ENCODE data around the gene MAP2K5.

MAP2K5 gene
- total RNA-seq, result 1.9 to 10.6 (median 5.2) reads per million in 18 experiments

DNA sequence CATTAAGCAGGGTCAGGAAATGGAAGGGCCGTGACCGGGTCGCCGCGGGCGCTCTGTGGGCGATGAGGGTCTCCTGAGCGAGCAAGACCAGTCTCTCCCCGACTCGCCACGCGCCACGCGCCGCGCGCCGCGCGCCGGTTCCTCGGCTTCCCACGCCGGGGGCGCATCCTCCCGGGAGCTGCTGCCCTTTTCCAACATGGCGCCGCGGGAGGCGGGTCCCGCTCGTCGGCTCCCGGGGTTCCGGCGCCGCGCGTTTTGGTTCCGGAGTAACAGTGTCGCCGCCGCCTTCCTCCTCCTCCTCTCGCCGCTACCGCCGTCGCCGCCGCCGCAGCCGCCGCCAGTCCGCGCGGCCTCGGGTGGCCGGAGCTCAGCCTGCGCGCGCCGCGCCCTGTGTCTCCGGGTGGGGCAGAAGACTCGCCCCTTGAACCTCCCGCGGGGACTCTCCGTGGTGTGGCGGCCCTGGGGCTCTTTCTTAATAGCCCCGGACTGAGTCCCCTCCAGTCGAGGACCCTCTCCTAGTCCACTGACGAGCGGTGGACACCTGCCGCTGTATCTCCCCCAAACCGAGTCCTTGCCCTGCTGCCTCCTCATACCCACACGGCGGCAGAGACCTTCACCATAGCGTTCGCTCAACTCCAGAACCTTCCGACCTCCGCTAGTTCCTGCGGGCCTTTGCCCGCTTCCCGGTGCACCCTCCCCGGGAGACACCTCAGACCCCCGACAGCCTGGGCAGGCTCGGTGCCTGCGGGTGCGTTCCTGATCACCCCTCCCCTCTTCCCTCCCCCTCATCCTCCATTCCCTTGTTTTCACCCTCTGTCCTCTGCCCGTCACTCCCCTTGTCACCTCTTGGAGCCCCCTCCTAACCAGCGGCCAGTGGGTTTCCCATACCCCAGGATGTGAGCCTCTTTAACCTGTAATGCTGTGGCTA lies at the start of gene MAP2K5:
MAP2K5 (plus strand) TSS at position 284 of the 928 bp plus-strand sequence; CDS start at position 917, 633 bp downstream.
- DNase-seq, result peak; percentile 82 to 87

DNA sequence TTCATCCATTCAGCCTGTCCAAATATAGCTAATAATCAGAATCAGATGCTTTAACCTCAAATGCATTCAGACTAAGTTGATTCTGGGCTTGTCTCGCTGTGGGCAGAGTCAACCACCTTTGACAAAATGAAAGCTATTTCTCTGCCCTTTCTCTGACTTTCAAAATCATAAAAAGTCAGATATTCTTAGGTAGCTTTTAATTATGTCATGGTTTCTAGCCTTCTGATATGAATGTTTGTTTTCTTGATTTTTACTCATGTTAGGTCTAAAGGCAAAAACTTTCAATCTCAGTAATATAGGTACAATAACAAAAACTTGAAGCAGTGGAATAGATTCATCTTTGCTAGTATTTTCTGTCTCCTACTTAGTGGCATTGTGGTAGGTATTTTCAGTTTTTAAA lies 46.9 kb upstream of the MAP2K5 start:
- no peak for DNase-seq

DNA sequence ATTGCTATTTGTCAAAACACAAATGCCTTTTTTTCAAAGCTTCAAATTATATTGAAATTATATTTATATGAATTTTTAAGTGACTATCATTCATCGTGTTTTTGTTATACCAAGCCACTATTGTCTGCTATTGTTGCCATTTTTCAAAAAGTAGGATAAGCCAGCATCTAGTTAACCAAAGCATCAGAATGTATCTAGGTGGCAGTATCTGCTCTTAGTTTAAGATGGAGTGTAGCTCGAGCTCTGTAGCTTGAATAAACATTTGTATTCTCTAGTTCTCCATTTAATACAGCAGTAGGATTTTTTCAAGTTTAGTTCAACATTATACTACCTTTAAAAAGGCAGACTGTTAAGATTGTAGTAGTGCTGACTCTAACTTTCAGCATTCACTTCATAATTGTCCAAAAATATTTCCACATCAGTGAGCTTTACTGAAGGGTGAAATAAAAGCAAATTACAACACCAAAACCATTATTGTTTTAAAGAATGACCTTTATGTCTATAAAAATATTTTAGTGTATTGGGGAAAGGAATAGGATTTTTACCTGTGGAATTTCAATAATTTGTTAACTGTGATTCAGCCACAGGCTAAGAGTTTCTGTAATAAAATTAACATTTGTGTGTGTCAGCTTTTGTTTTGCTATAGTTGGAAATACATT lies 41.2 kb upstream of the MAP2K5 start:
- peak; percentile 22 to 41 for DNase-seq

DNA sequence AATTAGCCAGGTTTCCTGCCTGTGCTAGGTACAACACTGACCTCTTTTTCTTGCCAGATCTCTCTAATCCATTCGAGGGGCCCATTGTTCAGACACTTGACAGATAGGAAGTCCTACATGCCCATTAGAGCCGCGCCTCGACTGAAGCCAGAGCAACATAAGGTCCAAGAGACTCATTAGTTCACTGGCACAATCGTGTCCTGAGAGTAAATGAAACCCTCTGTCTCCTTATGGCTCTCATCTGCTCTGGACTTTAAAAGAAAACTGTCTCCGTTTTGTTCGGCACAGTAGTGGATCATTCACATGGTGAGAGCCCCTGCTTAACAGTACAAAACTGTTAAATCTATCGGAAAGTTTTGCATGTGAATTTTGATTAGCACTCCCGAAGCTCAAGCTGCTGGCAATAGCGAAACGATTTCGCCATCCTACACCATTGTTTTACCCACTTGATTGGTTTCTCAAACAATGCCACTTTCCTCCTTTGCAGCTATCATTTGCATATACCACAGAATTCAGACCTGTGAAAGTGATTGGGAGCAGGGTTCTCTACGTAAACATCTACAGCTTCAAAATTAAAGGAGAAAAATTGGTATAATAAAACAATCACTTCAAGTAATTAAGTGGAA lies 40.6 kb upstream of the MAP2K5 start:
- DNase-seq, result no peak

DNA sequence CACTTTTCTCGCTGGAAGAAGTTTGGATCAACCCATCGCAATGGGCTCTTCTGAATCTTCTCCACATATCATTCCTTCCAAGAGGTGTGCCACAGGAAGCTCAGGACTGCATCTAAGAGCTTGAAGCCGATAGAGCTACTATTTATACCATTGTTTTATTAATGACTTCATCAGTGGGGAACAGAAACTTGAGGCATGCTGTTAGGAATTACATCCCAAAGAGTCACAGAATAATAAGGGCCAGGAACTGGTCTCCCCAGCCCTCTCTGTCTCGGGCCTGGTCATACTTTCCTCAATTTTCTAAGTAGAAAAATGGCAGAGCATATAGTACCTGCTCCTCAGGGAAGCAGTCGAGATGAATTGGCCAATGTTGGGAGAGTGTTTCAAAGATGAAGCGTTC lies 38.4 kb upstream of the MAP2K5 start:
- no peak for DNase-seq

DNA sequence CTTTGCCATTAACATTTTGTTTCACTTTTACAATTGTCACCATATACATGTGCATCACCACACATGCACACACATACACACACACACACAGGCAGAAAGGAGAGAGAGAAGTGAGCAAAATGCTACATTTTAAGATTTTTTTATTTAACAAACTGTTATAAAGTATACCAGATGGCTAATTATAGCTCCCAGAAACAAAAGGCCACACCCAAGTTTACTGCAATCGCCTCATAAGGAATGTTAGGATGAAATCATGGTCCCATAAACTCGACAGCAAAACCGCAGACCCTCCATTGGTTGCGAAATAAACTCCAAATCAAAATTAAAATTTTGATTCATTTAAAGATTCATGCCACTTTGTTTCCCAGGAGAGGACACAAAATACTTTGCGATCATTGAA lies 37.7 kb upstream of the MAP2K5 start:
- DNase-seq, result no peak

DNA sequence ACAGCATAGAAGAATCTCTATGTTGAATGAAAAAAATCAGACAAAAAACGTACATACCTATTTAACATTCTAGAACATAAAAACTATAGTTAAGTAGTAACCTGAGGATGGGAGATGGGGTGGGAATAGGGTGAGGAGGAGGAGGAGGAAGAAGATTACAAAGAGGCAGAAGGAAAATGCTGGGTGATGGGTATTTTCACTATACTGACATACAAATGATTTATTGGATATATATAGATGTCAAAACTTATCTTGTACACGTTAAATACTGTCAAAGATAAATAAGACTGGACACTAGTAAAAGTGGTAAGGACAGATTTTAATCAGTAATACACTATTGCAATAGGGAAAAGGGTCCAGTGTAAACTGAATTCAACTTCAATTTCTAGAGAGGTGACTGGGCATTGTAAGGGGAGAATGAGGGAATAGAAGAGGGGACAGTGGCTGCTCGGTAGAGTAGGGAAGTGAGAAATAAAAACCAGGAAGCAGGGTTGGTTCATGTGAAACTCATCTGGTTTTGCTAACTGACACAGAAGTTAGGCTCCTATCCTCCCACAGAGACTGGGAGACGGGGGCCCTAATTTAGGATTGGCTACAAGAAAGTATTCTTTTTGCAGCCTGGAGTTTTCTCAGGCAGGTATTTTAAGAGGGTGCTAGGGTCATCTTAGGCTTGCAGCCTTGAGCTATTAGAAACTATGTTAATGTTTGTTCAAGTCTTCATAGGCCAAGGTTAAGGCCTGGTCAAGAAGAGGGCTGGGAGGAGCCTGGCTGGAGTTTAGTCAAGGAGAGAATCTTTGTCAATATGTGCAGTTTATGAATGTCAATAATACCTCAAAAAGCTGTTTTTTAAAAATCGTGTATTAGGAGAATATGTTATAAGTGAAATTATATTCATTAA lies 36.6 kb upstream of the MAP2K5 start:
- DNase-seq, result peak; percentile 51 to 57

DNA sequence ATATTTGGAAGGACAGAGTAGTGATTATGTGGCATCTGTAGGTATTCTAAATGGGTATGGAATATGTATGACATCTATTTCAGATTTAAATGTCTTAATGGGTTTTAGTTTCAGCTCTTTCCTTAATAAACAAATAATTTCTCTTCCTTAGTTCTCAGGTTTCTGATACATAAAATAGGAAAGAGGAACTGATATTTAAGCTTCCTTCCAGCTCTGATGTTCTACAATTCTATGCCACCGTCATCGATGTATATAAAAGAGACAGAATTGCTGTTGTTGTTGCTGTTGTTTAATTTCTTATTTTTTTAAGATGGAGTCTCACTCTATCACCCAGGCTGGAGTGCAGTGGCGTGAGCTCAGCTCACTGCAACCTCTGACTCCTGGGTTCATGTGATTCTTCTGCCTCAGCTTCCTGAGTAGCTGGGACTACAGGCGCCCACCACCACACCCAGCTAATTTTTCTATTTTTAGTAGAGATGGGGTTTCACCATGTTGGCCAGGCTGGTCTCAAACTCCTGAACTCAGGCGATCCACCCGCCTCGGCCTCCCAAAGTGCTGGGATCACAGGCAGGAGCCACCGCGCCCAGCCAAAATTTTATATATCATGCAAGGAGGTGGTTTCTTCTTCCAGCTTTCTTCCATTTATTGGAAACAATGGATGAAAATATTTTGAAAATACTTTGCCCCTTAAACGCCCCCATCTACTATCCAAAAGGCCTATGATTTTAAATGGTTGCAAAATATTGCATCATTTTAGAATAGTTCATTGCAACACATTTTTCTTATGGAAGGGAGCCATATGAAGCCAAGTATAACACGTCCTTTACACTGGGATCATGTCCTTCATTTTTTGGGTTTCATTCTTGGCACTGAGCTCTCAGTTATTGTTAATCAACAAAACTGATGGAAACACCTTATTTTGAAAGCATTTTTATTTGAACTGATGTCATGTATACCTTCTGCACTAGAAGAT lies 35.4 kb upstream of the MAP2K5 start:
- peak in 1 of 2 donors; percentile 19 for DNase-seq

DNA sequence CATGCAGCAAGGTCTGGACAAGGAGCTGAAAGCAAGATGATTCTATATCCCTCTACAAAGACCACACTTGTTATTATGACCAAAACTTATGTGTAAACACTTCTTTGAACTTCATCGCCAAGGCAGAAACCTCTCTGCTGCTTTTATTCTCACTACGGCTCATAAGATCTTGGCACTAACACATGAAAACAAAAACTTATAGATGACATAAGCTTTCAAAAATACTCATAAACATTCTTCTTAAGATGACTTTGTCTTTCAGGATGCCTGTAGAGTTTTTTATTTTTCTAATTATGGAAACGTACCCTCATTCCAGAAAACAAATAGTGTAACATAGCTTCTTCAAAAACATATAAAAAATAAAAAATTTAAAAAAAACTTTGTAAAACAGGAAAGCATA lies 34.1 kb upstream of the MAP2K5 start:
- no peak for DNase-seq

DNA sequence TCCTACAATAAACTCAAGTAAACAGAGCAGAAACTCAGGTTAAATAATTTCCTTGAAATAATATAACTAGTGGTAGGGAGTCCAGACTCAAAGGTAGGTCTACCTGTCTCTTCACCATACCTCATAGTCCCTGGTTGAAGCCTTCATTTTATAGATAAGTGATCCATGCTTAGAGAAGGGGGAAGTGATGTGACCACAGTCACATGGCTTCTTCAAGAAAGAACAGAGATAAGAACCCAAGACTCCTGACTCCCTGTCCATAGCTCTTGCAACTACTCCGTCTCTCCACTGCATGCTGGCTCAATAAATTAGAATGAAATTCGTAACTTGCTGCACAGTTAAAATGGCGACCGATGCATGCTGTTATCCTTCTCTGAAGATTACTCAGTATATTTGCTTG lies 32.6 kb upstream of the MAP2K5 start:
- no peak for DNase-seq

DNA sequence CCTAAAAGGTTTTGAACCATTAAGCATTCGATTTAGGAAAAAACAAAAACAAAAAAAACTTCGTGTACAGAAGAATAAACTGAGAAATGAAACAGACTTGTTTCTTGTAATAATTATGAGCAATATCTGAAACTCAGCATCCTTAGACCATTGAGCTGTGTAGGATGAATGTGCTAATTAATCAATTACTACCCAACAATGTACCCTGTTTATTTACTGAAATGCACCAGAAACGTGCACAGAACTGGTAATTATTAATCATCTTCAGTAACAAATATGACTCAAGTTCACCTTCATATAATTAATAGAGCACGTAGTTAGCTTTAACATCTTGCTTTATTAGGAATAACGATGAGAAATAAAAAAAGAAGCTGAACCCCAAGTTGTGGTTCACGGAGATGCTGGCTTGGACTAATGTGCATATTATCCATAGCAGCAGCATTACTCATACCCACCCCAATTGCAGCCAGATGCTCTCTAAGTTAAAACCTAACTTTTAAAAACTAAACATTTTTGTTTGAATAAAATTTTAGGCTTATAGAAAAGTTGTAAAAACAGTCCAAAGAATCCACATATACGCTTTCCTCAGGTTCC lies 31.8 kb upstream of the MAP2K5 start:
- no peak for DNase-seq

DNA sequence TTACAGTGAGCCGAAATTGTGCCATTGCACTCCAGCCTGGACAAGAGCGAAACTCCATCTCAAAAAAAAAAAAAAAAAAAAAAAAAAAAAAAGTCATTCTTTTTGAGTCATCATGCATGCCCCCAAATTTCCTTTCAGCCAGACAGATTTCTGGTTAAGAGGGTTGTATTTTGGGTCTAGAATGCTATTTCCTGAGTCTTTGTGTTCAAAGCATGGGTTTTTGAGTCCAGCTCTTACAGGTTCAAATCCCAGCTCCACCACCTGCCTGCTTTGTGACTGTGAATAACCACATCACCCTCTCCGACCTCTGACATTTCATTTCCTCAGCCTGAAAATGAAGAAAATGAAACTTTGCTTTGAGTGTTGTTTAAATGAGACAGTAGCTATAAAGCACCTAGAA lies 30.9 kb upstream of the MAP2K5 start:
- DNase-seq, result no peak

DNA sequence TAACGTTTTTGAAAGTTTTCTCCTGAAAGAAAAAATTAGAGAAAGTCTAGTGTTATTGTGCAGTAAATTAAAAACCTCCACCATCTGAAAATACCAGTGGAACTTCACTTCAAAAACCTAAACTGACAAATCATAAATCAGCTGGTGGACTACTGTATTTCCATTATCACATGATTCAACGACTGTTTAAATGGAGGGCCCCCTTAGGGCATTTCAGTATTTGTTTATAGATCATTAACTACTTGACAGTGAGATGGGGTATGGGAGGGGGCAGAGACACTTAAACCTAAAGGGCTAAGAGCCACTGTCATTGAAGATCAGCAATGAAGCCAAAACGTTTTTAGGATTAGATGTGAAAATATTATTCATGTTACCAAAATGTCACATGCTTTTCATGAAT lies 30.4 kb upstream of the MAP2K5 start:
- DNase-seq, result no peak

DNA sequence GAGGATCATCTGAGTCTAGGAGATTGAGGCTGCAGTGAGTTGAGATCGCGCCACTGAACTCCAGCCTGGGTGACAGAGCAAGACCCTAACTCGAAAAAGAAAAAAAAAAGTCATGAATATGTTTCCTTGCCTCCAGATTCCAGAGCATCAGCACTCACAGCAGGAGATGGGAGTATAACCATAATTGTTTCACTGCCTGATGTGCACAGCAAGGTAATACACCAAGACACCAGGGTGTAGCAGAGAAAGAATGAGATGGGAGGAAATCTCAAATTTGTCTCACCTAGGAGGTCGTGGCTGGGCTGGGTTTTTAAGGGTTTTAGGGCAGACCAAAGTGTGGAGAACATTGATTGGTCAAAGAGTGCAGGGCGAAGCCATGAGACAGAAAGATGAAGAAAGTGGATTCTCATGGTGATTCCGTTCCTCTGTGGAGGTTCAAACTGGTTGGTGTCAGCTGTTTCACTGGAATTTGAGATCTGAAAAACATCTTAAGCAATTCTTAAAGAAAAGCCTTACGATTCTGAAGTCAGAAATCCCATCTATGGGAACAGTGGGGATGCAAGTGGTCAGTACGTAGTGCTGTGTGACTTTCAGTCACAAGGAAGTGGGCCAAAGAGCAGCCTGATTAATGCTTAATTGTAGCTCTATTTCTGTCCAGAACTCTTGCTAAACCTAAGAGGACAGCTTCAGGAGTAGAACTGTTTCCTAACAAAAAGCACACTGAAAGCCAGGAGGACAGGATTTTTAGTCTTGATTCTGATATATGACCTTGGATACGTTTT lies 29.4 kb upstream of the MAP2K5 start:
- DNase-seq, result no peak

DNA sequence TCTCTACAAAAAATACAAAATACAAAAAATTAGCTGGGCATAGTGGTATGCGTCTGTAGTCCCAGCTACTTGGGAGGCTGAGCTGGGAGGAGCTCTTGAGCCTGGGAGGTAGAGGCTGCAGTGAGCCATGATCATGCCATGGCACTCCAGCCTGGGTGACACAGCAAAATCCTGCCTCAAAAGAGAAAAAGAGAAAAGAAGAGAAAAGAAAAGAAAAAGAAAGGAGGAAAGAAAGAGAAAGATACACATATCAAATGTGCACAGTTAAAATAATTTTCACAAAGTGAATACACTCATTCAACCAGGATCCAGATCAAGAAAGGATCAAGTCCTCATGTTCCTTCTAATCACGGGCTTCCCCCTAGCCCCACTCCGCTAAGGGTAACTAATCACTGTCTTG lies 27.4 kb upstream of the MAP2K5 start:
- no peak for DNase-seq

DNA sequence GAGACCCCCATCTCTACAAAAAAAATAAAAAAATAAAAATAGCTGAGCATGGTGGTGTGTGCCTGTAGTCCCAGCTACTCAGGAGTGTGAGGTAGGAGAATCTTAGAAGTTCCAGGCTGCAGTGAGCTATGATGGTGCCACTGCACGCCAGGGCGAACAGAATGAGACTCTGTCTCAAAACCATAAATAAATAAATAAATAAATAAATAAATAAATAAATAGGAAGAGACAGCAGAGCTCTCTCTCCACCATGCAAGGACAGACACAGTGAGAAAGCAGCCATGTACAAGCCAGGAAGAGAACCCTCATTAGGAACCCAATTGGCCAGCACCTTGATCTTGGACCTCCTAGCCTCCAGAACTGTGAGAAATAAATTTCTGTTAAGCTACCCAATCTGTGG lies 26.9 kb upstream of the MAP2K5 start:
- no peak for DNase-seq

DNA sequence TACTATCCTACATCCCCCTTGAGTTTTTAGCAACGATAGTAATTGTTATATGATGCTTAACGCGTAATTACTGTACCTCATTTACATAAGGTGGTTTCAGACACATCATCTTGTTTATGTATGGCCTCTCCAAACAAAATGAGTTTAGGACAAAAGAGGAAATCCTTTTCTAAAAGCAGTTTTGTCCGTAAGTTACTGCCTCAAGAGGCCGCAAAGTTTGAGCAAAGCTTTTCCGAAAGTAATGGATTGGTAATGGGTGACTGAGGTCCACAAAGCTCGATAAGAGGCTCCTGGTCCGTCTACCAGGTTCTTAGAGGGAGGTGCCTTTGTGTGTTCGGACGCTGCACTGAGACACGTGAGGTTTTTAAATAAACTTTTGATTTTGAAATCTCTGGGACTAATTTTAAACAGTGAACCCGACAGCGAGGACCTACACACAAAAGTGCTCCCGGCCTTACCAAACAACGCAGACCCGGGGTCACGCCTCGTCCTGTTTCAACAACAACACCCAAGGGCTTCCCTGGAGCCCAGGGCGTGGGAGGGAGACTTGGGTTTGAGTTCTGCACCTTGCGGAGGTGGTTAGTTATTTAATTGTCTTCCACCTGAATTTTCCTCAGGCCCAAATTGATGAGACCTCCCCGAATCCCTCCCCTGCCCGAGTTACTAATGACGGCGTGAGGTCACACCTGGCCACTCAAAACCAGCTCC lies 22.0 kb upstream of the MAP2K5 start:
- DNase-seq, result peak; percentile 36 to 54

DNA sequence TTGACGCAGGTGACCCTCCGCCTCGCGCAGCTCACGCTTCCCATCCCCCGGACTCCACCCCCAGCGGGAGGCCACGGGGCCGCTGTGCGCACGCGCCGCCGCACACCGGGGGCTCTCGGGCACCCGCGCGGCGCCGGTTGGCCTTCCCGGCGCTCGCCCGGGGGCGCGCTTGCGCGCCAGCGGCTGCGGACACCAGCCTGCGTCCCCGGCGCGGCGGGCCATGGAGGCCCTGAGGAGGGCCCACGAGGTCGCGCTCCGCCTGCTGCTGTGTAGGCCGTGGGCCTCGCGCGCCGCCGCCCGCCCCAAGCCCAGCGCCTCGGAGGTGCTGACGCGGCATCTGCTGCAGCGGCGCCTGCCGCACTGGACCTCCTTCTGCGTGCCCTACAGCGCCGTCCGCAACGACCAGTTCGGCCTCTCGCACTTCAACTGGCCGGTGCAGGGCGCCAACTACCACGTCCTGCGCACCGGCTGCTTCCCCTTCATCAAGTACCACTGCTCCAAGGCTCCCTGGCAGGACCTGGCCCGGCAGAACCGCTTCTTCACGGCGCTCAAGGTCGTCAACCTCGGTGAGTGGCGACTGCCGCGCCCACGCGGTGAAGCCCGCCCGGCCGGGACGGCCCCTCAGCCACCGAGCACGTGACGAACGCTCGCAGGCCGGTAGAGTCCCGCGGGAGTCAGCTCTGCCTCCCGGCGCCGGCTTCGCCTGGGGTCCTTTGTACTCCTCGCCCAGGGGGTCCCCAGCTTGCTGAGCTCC lies 21.3 kb upstream of the MAP2K5 start, which contains the start of gene C15orf61:
C15orf61 (plus strand) TSS at position 103 of the 754 bp plus-strand sequence; CDS start at position 221, 118 bp downstream.
- DNase-seq, result peak; percentile 73 to 91

Data from inflammatory macrophage (primary cell).